Erythroblast (primary cell): ENCODE data around the gene DKC1.

Experiments used
- GATA1 ChIP-seq: IDR thresholded peaks from 2 replicates; pipeline ENCODE4 v1.6.1; 2011; ENCODE audit warnings: low read depth, mild to moderate bottlenecking, control low read depth, low read length, moderate library complexity
- POLR2A ChIP-seq: IDR thresholded peaks from 2 replicates; pipeline ENCODE4 v1.6.1; 2011; ENCODE audit warnings: mild to moderate bottlenecking, low read length

DNA sequence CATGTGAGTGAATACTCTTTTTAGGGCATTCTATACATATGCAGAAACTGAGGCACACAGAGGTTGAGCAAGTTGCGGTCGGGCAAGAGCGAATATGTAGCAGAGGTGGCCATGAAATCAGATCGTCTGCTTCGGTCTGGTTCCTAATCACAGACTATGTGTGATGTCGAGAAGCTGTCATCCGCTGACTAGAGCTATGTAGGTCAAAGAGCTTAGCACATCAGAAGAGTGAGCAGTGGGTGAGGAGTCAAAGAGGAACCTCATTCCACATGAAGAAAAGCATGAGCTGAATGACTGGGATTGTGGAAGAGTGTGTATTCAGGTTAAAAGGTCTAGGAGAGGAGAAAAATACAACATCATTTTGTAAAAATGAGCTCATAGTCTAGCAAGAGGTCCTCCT lies 30.8 kb upstream of the DKC1 start:
- TF ChIP-seq POLR2A (no peak), GATA1 (no peak)
